ENCODE results near the gene CCDC149. TPM values are rescaled to one million over a fixed set of nuclear protein-coding genes. Genes with fewer than 3 reads are reported as not detected.

CCDC149 gene
- total RNA-seq, 1 donor from 2014 or later: 5.7 TPM

GRCh38 chr4:24849756-24850155, 63.1 kb downstream of the CCDC149 start:
- no peak overlapping the region for H3K4me3 ChIP-seq (ENCODE audit: low read length in 3 of 3)
- peaks cover 5 to 12% (median 11%) of the 10 kb centered on the region in 3 donors for H3K4me1 ChIP-seq (ENCODE audit: control insufficient read depth in 3 of 3, insufficient read depth in 3 of 3, low read length in 3 of 3)
- H3K9ac ChIP-seq (ENCODE audit: low read depth in 1 of 3, low read length in 3 of 3): no peak overlapping the region
- H3K27me3 ChIP-seq (ENCODE audit: control insufficient read depth in 3 of 3, insufficient read depth in 3 of 3, low read length in 3 of 3): no peaks in the 10 kb centered on the region
- no peaks in the 10 kb centered on the region for H3K9me3 ChIP-seq (ENCODE audit: control insufficient read depth in 3 of 3, low read length in 3 of 3)
- no peaks in the 10 kb centered on the region for H3K36me3 ChIP-seq (ENCODE audit: control insufficient read depth in 3 of 3, insufficient read depth in 3 of 3, low read length in 3 of 3)
- no peak overlapping the region for H3K27ac ChIP-seq (ENCODE audit: low read depth, low read length)

GRCh38 chr4:24849351-24849750, 63.5 kb downstream of the CCDC149 start:
- H3K9me3 ChIP-seq (ENCODE audit: control insufficient read depth in 3 of 3, low read length in 3 of 3): no peaks in the 10 kb centered on the region
- H3K27ac ChIP-seq (ENCODE audit: low read depth, low read length): no peak overlapping the region
- H3K9ac ChIP-seq (ENCODE audit: low read depth in 1 of 3, low read length in 3 of 3): no peak overlapping the region
- H3K4me3 ChIP-seq (ENCODE audit: low read length in 3 of 3): no peak overlapping the region
- no peaks in the 10 kb centered on the region for H3K27me3 ChIP-seq (ENCODE audit: control insufficient read depth in 3 of 3, insufficient read depth in 3 of 3, low read length in 3 of 3)
- no peaks in the 10 kb centered on the region for H3K36me3 ChIP-seq (ENCODE audit: control insufficient read depth in 3 of 3, insufficient read depth in 3 of 3, low read length in 3 of 3)
- H3K4me1 ChIP-seq (ENCODE audit: control insufficient read depth in 3 of 3, insufficient read depth in 3 of 3, low read length in 3 of 3): peaks cover 5 to 12% (median 11%) of the 10 kb centered on the region in 3 donors

GRCh38 chr4:24846716-24847115, 66.1 kb downstream of the CCDC149 start:
- Histone ChIP-seq H3K4me3 (ENCODE audit: low read length in 3 of 3) (no peak overlapping the region), H3K9me3 (ENCODE audit: control insufficient read depth in 3 of 3, low read length in 3 of 3) (no peaks in the 10 kb centered on the region), H3K4me1 (ENCODE audit: control insufficient read depth in 3 of 3, insufficient read depth in 3 of 3, low read length in 3 of 3) (peaks cover 5 to 12% (median 11%) of the 10 kb centered on the region in 3 donors), H3K9ac (ENCODE audit: low read depth in 1 of 3, low read length in 3 of 3) (no peak overlapping the region), H3K27ac (ENCODE audit: low read depth, low read length) (no peak overlapping the region), H3K36me3 (ENCODE audit: control insufficient read depth in 3 of 3, insufficient read depth in 3 of 3, low read length in 3 of 3) (no peaks in the 10 kb centered on the region), H3K27me3 (ENCODE audit: control insufficient read depth in 3 of 3, insufficient read depth in 3 of 3, low read length in 3 of 3) (no peaks in the 10 kb centered on the region)

GRCh38 chr4:24845902-24846301, 66.9 kb downstream of the CCDC149 start:
- no peak overlapping the region for H3K4me3 ChIP-seq (ENCODE audit: low read length in 3 of 3)
- H3K27me3 ChIP-seq (ENCODE audit: control insufficient read depth in 3 of 3, insufficient read depth in 3 of 3, low read length in 3 of 3): no peaks in the 10 kb centered on the region
- H3K36me3 ChIP-seq (ENCODE audit: control insufficient read depth in 3 of 3, insufficient read depth in 3 of 3, low read length in 3 of 3): no peaks in the 10 kb centered on the region
- no peak overlapping the region for H3K27ac ChIP-seq (ENCODE audit: low read depth, low read length)
- H3K9me3 ChIP-seq (ENCODE audit: control insufficient read depth in 3 of 3, low read length in 3 of 3): no peaks in the 10 kb centered on the region
- H3K4me1 ChIP-seq (ENCODE audit: control insufficient read depth in 3 of 3, insufficient read depth in 3 of 3, low read length in 3 of 3): peaks cover 2 to 8% (median 8%) of the 10 kb centered on the region in 3 donors
- no peak overlapping the region for H3K9ac ChIP-seq (ENCODE audit: low read depth in 1 of 3, low read length in 3 of 3)

GRCh38 chr4:24845132-24845531, 67.7 kb downstream of the CCDC149 start:
- Histone ChIP-seq H3K4me3 (ENCODE audit: low read length in 3 of 3) (no peak overlapping the region), H3K4me1 (ENCODE audit: control insufficient read depth in 3 of 3, insufficient read depth in 3 of 3, low read length in 3 of 3) (peaks cover 0 to under 1% (median under 1%) of the 10 kb centered on the region in 3 donors), H3K9me3 (ENCODE audit: control insufficient read depth in 3 of 3, low read length in 3 of 3) (no peaks in the 10 kb centered on the region), H3K27ac (ENCODE audit: low read depth, low read length) (no peak overlapping the region), H3K9ac (ENCODE audit: low read depth in 1 of 3, low read length in 3 of 3) (no peak overlapping the region), H3K36me3 (ENCODE audit: control insufficient read depth in 3 of 3, insufficient read depth in 3 of 3, low read length in 3 of 3) (peaks cover 0 to 3% (median under 1%) of the 10 kb centered on the region in 3 donors), H3K27me3 (ENCODE audit: control insufficient read depth in 3 of 3, insufficient read depth in 3 of 3, low read length in 3 of 3) (no peaks in the 10 kb centered on the region)

- H3K9ac ChIP-seq (ENCODE audit: low read depth in 1 of 3, low read length in 3 of 3): no peak overlapping the region
- H3K27ac ChIP-seq (ENCODE audit: low read depth, low read length): no peak overlapping the region
Observed at GRCh38 chr4:24843096-24843495, 69.7 kb downstream of the CCDC149 start.

GRCh38 chr4:24842356-24842755, 70.5 kb downstream of the CCDC149 start:
- peaks cover 0 to 9% (median 6%) of the 10 kb centered on the region in 3 donors for H3K36me3 ChIP-seq (ENCODE audit: control insufficient read depth in 3 of 3, insufficient read depth in 3 of 3, low read length in 3 of 3)
- H3K4me1 ChIP-seq (ENCODE audit: control insufficient read depth in 3 of 3, insufficient read depth in 3 of 3, low read length in 3 of 3): no peaks in the 10 kb centered on the region
- H3K9me3 ChIP-seq (ENCODE audit: control insufficient read depth in 3 of 3, low read length in 3 of 3): no peaks in the 10 kb centered on the region
- no peak overlapping the region for H3K4me3 ChIP-seq (ENCODE audit: low read length in 3 of 3)
- no peak overlapping the region for H3K9ac ChIP-seq (ENCODE audit: low read depth in 1 of 3, low read length in 3 of 3)
- H3K27me3 ChIP-seq (ENCODE audit: control insufficient read depth in 3 of 3, insufficient read depth in 3 of 3, low read length in 3 of 3): no peaks in the 10 kb centered on the region
- H3K27ac ChIP-seq (ENCODE audit: low read depth, low read length): no peak overlapping the region

More at GRCh38 chr4:24843096-24843495, 69.7 kb downstream of the CCDC149 start:
- H3K36me3 ChIP-seq (ENCODE audit: control insufficient read depth in 3 of 3, insufficient read depth in 3 of 3, low read length in 3 of 3): peaks cover 0 to 3% (median 2%) of the 10 kb centered on the region in 3 donors
- H3K27me3 ChIP-seq (ENCODE audit: control insufficient read depth in 3 of 3, insufficient read depth in 3 of 3, low read length in 3 of 3): no peaks in the 10 kb centered on the region
- H3K4me1 ChIP-seq (ENCODE audit: control insufficient read depth in 3 of 3, insufficient read depth in 3 of 3, low read length in 3 of 3): no peaks in the 10 kb centered on the region
- no peaks in the 10 kb centered on the region for H3K9me3 ChIP-seq (ENCODE audit: control insufficient read depth in 3 of 3, low read length in 3 of 3)
- H3K4me3 ChIP-seq (ENCODE audit: low read length in 3 of 3): no peak overlapping the region

GRCh38 chr4:24840826-24841543, 71.9 kb downstream of the CCDC149 start:
- no peaks in the 10 kb centered on the region for H3K27me3 ChIP-seq (ENCODE audit: control insufficient read depth in 3 of 3, insufficient read depth in 3 of 3, low read length in 3 of 3)
- no peak overlapping the region for H3K9ac ChIP-seq (ENCODE audit: low read depth in 1 of 3, low read length in 3 of 3)

GRCh38 chr4:24840362-24840761, 72.5 kb downstream of the CCDC149 start:
- Histone ChIP-seq H3K9ac (ENCODE audit: low read depth in 1 of 3, low read length in 3 of 3) (no peak overlapping the region), H3K27ac (ENCODE audit: low read depth, low read length) (no peak overlapping the region), H3K9me3 (ENCODE audit: control insufficient read depth in 3 of 3, low read length in 3 of 3) (no peaks in the 10 kb centered on the region), H3K4me3 (ENCODE audit: low read length in 3 of 3) (no peak overlapping the region), H3K36me3 (ENCODE audit: control insufficient read depth in 3 of 3, insufficient read depth in 3 of 3, low read length in 3 of 3) (peaks cover 3 to 16% (median 6%) of the 10 kb centered on the region in 3 donors), H3K4me1 (ENCODE audit: control insufficient read depth in 3 of 3, insufficient read depth in 3 of 3, low read length in 3 of 3) (no peaks in the 10 kb centered on the region), H3K27me3 (ENCODE audit: control insufficient read depth in 3 of 3, insufficient read depth in 3 of 3, low read length in 3 of 3) (no peaks in the 10 kb centered on the region)

More at GRCh38 chr4:24840826-24841543, 71.9 kb downstream of the CCDC149 start:
- Histone ChIP-seq H3K4me3 (ENCODE audit: low read length in 3 of 3) (no peak overlapping the region), H3K27ac (ENCODE audit: low read depth, low read length) (no peak overlapping the region), H3K4me1 (ENCODE audit: control insufficient read depth in 3 of 3, insufficient read depth in 3 of 3, low read length in 3 of 3) (no peaks in the 10 kb centered on the region), H3K9me3 (ENCODE audit: control insufficient read depth in 3 of 3, low read length in 3 of 3) (no peaks in the 10 kb centered on the region), H3K36me3 (ENCODE audit: control insufficient read depth in 3 of 3, insufficient read depth in 3 of 3, low read length in 3 of 3) (peaks cover 2 to 16% (median 6%) of the 10 kb centered on the region in 3 donors)

GRCh38 chr4:24837781-24838180, 75.1 kb downstream of the CCDC149 start:
- Histone ChIP-seq H3K9ac (ENCODE audit: low read depth in 1 of 3, low read length in 3 of 3) (no peak overlapping the region), H3K4me1 (ENCODE audit: control insufficient read depth in 3 of 3, insufficient read depth in 3 of 3, low read length in 3 of 3) (no peaks in the 10 kb centered on the region), H3K27ac (ENCODE audit: low read depth, low read length) (no peak overlapping the region), H3K9me3 (ENCODE audit: control insufficient read depth in 3 of 3, low read length in 3 of 3) (no peaks in the 10 kb centered on the region), H3K27me3 (ENCODE audit: control insufficient read depth in 3 of 3, insufficient read depth in 3 of 3, low read length in 3 of 3) (no peaks in the 10 kb centered on the region), H3K36me3 (ENCODE audit: control insufficient read depth in 3 of 3, insufficient read depth in 3 of 3, low read length in 3 of 3) (peaks cover 5 to 24% (median 10%) of the 10 kb centered on the region in 3 donors), H3K4me3 (ENCODE audit: low read length in 3 of 3) (no peak overlapping the region)

Measured in skeletal muscle tissue (tissue), 4 donors.